Measurements from ENCODE around the gene ATP11A.

The ATP11A gene

DNA sequence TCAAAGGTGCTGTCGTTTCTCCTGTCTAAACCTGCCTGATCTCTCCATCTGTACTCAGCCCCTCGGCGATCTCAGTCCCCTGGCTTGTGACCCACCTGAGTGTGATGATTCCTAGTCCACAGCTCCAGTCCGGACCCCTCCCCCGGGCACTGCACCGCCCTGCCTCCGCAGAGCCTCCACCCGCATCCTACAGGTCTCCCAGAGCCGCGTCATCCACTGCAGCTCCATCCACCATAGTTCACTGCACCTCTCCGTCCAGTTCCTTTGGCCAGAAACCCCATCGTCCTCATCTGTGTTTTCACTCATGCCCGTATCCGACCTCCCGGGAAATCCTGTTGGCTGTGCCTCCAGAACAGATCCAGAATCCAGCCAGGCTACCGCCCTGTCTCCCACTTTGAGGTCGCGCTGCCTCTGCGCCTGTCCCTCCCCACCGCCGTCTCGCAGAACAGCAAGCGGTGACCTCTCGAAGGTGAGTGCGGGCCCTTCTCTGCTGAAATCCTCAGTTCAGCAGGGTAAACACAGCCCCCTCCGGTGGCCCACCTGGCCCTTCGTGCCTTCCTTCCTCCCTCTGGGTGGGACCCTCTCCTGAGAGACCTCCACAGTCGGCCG lies 227.3 kb downstream of the ATP11A start:
- Histone ChIP-seq H3K4me3 (no peak overlapping the region), H3K36me3 (replicated peaks) (no peaks in the 10 kb centered on the region), H3K9me3 (no peaks in the 10 kb centered on the region), H3K4me1 (no peaks in the 10 kb centered on the region), H3K27me3 (ENCODE audit: low read depth) (no peaks in the 10 kb centered on the region)
- in situ Hi-C loops (cut with MboI; ENCODE audit: low sequenced_read_pairs): no loop called here
- DNase-seq (ENCODE audit: low spot score in 2 of 2): no peak

DNA sequence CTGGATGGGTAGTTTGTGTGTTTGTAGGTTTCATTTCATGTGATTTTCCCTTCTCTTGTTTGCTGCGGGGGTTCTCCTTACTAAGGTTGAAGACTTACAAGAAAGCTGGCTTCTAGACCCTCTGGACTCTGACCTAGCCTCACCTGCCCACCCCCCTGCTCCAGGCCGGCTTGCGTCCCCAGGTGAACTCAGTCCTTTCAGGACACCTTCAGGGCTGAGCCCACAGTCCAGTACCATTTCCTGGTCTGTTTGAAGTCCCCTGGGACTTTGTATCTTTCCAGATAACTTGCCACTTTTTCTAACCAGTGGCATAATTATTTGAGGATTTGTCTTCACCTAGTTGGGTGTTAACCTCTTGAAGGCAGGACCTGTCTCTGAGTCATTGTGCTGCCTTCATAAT lies 227.9 kb downstream of the ATP11A start:
- no peaks in the 10 kb centered on the region for H3K27me3 ChIP-seq (ENCODE audit: low read depth)
- DNase-seq (ENCODE audit: low spot score in 2 of 2): no peak
- H3K36me3 ChIP-seq (replicated peaks): no peaks in the 10 kb centered on the region
- no peaks in the 10 kb centered on the region for H3K9me3 ChIP-seq
- H3K4me3 ChIP-seq: no peak overlapping the region
- in situ Hi-C loops (cut with MboI; ENCODE audit: low sequenced_read_pairs): no loop called here
- no peaks in the 10 kb centered on the region for H3K4me1 ChIP-seq

DNA sequence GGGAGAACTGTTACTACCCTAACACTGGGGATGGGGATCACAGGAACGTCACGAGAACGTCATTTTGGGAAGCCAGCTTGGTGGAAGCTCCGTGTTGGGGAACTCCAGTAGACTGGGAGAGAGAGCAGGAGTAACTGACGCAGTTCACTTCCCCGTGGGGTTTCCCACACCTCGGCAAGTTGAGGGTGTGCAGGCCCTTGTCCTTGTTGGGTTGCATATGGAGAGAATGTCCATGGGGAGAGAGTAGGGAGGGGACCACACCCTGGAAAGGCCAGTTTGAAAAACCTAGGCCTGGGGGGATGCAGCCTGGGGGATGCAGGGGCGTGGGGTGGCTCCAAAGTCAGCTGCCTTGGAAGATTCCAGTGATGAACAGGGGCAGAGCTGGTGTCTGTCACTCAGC lies 228.4 kb downstream of the ATP11A start:
- H3K4me1 ChIP-seq: no peaks in the 10 kb centered on the region
- in situ Hi-C loops (cut with MboI; ENCODE audit: low sequenced_read_pairs): no loop called here
- no peak overlapping the region for H3K4me3 ChIP-seq
- no peaks in the 10 kb centered on the region for H3K27me3 ChIP-seq (ENCODE audit: low read depth)
- H3K36me3 ChIP-seq (replicated peaks): no peaks in the 10 kb centered on the region
- no peak for DNase-seq (ENCODE audit: low spot score in 2 of 2)
- H3K9me3 ChIP-seq: no peaks in the 10 kb centered on the region

DNA sequence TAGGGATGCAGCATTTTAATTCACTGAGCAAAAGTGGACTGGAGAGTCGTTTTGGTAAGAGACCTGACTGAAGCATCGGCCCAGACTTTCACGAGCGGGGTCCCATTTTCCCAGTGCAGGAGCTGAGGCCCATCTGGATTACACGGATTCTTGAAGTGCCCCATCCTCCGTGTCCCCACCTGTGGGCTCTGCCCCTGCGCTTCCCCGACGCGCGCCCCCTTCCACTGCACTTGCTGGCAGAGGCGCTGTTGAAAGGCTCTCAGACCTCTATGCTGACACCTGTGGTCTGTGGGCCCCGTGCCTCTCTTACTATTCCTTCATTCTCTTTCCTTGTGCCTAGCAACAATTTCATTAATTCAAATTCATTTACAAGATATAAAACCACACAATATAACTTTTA lies 228.9 kb downstream of the ATP11A start:
- H3K36me3 ChIP-seq (replicated peaks): no peaks in the 10 kb centered on the region
- DNase-seq (ENCODE audit: low spot score in 2 of 2): no peak
- no peak overlapping the region for H3K4me3 ChIP-seq
- in situ Hi-C loops (cut with MboI; ENCODE audit: low sequenced_read_pairs): no loop called here
- H3K4me1 ChIP-seq: no peaks in the 10 kb centered on the region
- H3K9me3 ChIP-seq: no peaks in the 10 kb centered on the region
- H3K27me3 ChIP-seq (ENCODE audit: low read depth): no peaks in the 10 kb centered on the region

DNA sequence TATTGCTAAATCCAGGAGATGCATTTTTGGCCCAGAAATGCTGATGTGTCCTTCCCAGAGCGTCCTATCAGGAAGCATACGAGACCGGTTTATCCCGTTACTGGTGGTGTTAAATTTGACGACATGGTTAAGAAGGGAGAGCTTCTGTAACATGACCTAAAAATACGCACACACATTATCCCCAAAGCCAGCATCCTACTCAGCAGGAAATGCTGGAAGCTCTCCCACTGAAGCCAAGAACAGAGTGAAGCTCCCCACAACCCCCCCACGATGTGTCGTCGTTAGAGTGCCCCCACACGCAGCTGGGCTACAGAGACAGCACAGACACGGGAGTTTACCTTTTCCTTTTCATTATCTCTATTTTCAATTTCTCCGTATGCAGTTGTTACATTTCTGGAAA lies 234.1 kb downstream of the ATP11A start:
- no peaks in the 10 kb centered on the region for H3K4me1 ChIP-seq
- H3K27me3 ChIP-seq (ENCODE audit: low read depth): no peaks in the 10 kb centered on the region
- DNase-seq (ENCODE audit: low spot score in 2 of 2): no peak
- H3K36me3 ChIP-seq (replicated peaks): no peaks in the 10 kb centered on the region
- in situ Hi-C loops (cut with MboI; ENCODE audit: low sequenced_read_pairs): no loop called here
- H3K9me3 ChIP-seq: peaks cover 4% of the 10 kb centered on the region; the same call in 1 of the 2 replicates
- H3K4me3 ChIP-seq: no peak overlapping the region

DNA sequence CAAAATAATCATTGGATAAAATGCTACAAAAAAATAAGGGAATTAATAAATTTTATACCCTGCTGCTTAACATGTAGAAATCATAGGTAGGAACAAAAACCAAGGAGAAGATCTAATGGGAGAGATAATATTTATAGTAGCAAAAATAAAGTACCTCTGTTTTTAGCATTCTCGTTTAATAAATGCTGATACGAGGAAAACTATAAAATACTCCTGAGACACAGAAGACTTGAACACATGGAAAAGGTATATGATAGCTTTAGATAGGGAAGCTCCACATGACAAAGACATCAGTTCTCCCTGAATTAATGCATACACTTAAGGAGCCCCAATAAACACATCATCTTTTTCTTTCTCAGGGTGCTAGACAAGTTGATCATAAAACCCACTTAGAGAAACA lies 234.5 kb downstream of the ATP11A start:
- H3K4me1 ChIP-seq: no peaks in the 10 kb centered on the region
- in situ Hi-C loops (cut with MboI; ENCODE audit: low sequenced_read_pairs): no loop called here
- no peaks in the 10 kb centered on the region for H3K36me3 ChIP-seq (replicated peaks)
- no peaks in the 10 kb centered on the region for H3K27me3 ChIP-seq (ENCODE audit: low read depth)
- no peak overlapping the region for H3K4me3 ChIP-seq
- peaks cover 4% of the 10 kb centered on the region; the same call in 1 of the 2 replicates for H3K9me3 ChIP-seq
- no peak for DNase-seq (ENCODE audit: low spot score in 2 of 2)

DNA sequence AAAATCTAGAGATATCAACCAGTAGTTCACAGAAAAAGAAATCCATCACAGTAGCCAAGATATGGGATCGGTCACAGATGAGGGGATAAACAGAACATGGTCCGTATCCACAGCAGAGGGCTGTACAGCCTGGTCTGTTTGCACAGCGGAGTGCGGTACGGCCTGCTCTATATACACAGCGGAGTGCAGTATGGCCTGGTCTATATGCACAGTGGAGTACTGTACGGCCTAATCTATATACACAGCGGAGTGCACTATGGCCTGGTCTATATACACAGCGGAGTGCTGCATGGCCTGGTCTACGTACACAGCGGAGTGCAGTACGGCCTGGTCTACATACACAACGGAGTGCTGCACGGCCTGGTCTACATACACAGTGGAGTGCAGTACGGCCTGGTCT lies 236.2 kb downstream of the ATP11A start:
- no peaks in the 10 kb centered on the region for H3K4me1 ChIP-seq
- peaks cover 4% of the 10 kb centered on the region; the same call in 1 of the 2 replicates for H3K9me3 ChIP-seq
- H3K27me3 ChIP-seq (ENCODE audit: low read depth): peaks cover 2% of the 10 kb centered on the region; the same call in 1 of the 2 replicates
- no peaks in the 10 kb centered on the region for H3K36me3 ChIP-seq (replicated peaks)
- in situ Hi-C loops (cut with MboI; ENCODE audit: low sequenced_read_pairs): loop anchor here (25.0 kb wide), 1 partner anchor 461 kb away; no protein-coding TSS in a partner anchor
- no peak overlapping the region for H3K4me3 ChIP-seq
- no peak for DNase-seq (ENCODE audit: low spot score in 2 of 2)

DNA sequence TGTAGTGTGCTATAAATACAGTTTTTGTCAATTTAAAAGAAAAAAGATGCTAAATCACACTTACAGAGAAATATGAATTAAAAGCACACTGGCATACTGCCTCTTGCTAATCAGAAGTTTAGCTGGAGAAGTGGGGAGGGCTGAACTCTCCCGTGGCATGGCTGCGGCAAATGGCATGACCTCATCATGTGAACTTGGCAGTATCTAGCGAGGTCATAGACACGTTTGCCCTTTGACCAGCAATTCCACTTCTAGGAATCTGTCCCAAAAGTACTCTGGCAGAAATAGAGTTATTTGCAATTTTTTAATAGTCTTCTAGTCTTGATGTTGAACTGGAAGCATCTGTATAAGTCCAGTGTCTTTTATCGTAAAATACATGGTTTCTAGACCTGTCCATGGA lies 237.2 kb downstream of the ATP11A start:
- DNase-seq (ENCODE audit: low spot score in 2 of 2): no peak
- in situ Hi-C loops (cut with MboI; ENCODE audit: low sequenced_read_pairs): loop anchor here (25.0 kb wide), 1 partner anchor 460 kb away; no protein-coding TSS in a partner anchor
- peaks cover 4% of the 10 kb centered on the region; the same call in 1 of the 2 replicates for H3K9me3 ChIP-seq
- H3K4me3 ChIP-seq: no peak overlapping the region
- H3K27me3 ChIP-seq (ENCODE audit: low read depth): peaks cover 2% of the 10 kb centered on the region; the same call in 1 of the 2 replicates
- H3K36me3 ChIP-seq (replicated peaks): no peaks in the 10 kb centered on the region
- H3K4me1 ChIP-seq: no peaks in the 10 kb centered on the region

DNA sequence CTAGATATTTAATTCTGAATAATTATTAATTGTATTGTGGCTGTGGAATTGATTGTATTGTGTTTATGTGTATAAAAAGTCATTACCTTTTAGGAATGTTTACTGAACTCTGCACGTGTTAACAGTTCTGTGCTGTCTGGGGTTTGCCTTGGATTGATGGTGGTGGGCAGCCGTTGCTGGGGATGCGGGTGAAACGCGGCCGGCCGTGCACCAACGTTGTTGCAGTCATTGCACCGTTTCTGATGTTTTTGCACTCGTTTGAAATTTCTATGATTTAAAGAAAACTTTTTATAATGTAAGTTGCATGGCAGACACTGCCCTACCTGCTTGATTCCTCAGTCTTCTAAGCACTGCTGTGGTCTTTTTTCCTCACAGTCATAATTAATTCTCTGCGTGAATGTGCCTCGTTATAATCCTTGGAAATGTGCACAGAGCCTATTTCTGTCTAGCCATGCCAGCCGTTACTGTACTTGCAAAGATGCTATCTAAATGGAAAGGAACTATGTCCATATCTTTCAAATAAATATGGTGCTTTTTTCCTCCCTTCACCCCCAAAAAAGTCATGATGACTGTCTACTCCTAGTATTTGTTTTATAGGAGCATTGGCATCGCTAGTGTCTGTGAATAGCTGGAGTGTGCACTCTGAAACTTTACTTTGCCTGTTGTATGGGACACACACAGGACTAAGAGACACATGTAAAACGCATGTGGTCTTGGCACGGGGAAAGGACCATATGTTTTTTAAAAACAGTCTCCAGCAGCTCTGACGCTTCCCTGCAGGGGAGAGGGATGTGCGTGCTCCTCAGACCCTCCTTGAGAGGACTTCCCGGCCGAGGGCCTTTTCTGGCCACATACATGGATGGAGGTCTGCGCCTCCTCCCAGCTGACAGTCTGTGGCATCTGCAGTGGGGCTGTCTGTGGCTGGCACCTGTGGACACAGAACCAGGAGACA lies 238.5 kb downstream of the ATP11A start:
- Histone ChIP-seq H3K4me1 (no peaks in the 10 kb centered on the region), H3K36me3 (replicated peaks) (no peaks in the 10 kb centered on the region), H3K4me3 (no peak overlapping the region), H3K27me3 (ENCODE audit: low read depth) (peaks cover 2% of the 10 kb centered on the region; the same call in 1 of the 2 replicates), H3K9me3 (peaks cover 4% of the 10 kb centered on the region; the same call in 1 of the 2 replicates)
- in situ Hi-C loops (cut with MboI; ENCODE audit: low sequenced_read_pairs): loop anchor here (25.0 kb wide), 1 partner anchor 459 kb away; no protein-coding TSS in a partner anchor
- DNase-seq (ENCODE audit: low spot score in 2 of 2): no peak

DNA sequence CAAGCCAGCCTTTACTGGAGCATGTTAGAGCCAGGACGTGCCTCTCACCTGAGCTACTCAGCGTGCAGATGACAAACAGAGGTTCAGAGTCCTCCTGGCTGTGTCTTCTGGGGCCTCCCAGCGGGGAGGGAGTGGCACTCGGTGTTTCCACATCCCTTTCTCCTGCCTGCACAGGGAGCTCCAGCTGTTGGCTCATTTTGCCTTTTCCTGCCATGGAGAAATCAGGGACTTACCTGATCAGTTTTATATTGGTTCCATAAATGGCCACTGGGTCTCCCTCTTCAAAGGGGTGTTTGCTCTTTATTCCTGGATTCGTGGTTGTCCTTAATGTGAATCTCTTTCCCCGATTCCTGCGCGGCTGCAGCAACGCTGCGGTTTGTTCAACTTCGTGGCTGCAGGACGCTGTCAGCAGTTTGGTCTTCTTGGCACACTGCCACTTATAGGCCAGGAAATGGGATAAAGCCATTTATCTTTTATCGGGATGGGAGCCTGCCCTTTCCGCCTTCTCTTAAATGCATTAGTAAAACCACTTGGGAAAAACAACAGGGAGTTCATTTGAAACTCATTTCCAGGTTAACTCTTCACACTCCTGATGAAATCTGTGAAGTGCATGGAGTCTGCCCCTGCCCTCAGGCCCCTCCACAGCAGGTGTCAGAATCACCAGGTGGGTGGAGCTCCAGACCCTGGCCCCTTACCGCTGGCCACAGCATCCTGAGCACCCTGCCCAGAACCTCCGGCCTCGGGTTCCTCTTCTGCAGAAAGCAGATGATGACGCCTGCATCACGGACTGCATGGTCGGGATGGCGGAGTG lies 239.3 kb downstream of the ATP11A start:
- Histone ChIP-seq H3K27me3 (ENCODE audit: low read depth) (peaks cover 2% of the 10 kb centered on the region; the same call in 1 of the 2 replicates), H3K4me1 (no peaks in the 10 kb centered on the region), H3K36me3 (replicated peaks) (no peaks in the 10 kb centered on the region), H3K9me3 (peaks cover 4% of the 10 kb centered on the region; the same call in 1 of the 2 replicates), H3K4me3 (no peak overlapping the region)
- in situ Hi-C loops (cut with MboI; ENCODE audit: low sequenced_read_pairs): loop anchor here (25.0 kb wide), 1 partner anchor 458 kb away; no protein-coding TSS in a partner anchor
- DNase-seq (ENCODE audit: low spot score in 2 of 2): peak in 1 of 2 experiments; percentile 32

DNA sequence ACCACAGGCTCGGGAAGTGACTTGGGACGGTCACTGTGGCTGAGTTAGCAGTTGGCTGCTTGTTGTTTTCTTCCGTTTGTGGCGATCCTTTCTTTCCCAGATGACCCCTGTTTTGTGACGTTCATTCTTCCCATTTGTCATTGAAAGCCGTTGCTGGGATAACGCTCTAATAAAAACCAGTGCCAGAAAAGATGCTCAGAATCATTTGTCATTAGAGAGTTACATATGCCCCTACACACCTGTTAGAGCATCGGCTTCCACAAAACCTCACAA lies 239.9 kb downstream of the ATP11A start:
- peaks cover 2% of the 10 kb centered on the region; the same call in 1 of the 2 replicates for H3K27me3 ChIP-seq (ENCODE audit: low read depth)
- DNase-seq (ENCODE audit: low spot score in 2 of 2): no peak
- peaks cover 4% of the 10 kb centered on the region; the same call in 1 of the 2 replicates for H3K9me3 ChIP-seq
- H3K4me1 ChIP-seq: no peaks in the 10 kb centered on the region
- in situ Hi-C loops (cut with MboI; ENCODE audit: low sequenced_read_pairs): loop anchor here (25.0 kb wide), 1 partner anchor 458 kb away; no protein-coding TSS in a partner anchor
- H3K4me3 ChIP-seq: no peak overlapping the region
- H3K36me3 ChIP-seq (replicated peaks): no peaks in the 10 kb centered on the region

DNA sequence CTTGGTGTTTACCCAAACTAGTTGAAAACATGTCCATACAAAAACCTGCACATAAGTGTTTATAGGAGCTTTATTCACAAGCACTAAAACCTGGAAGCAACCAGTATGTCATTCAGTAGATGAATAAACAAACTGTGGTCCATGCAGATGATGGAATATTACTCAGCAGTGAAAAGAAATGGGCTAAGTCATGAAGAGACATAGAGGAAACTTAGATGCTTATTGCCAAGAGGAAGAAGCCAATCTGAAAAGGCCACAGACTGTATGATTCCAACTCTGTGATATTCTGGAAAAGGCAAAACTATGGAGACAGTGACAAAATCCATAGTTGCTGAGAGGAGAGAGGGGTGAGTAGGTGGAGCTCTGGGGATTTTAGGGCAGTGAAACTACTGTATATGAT lies 240.4 kb downstream of the ATP11A start:
- Histone ChIP-seq H3K4me1 (no peaks in the 10 kb centered on the region), H3K36me3 (replicated peaks) (no peaks in the 10 kb centered on the region), H3K9me3 (peaks cover 4% of the 10 kb centered on the region; the same call in 1 of the 2 replicates), H3K4me3 (no peak overlapping the region), H3K27me3 (ENCODE audit: low read depth) (peaks cover 2% of the 10 kb centered on the region; the same call in 1 of the 2 replicates)
- in situ Hi-C loops (cut with MboI; ENCODE audit: low sequenced_read_pairs): loop anchor here (25.0 kb wide), 1 partner anchor 457 kb away; no protein-coding TSS in a partner anchor
- no peak for DNase-seq (ENCODE audit: low spot score in 2 of 2)
